HCT116 (cell line): ENCODE measurements around the gene ATG2B. TPM values are rescaled to one million over a fixed set of nuclear protein-coding genes. Genes with fewer than 3 reads are reported as not detected.

Experiments
- ATAC-seq: fragments of 200-7000 bp; cut with Tn5 transposase; 2 replicates; pipeline ENCODE4 v1.9.1; 2020; ENCODE audit warnings: mild to moderate bottlenecking, moderate library complexity
- BruUV-seq: library from RNA; stranded (reverse); fragments of 400-500 nt; replicated peaks from 2 replicates; lab custom pipeline; 2021; lab: Mats Ljungman, UMichigan
- CTCF ChIA-PET: fragments of 300-600 bp; sonication (Branson Sonifier 250); formaldehyde crosslinking; loops from one replicate; lab custom pipeline; 2021; ENCODE audit warnings: antibody characterized with exemption; lab: Charles Lee
- POLR2A ChIA-PET: fragments of 300-600, 350-600 bp; sonication (Branson Sonifier 250); formaldehyde crosslinking; loops from one replicate; lab custom pipeline; 2021; ENCODE audit warnings: antibody characterized with exemption; lab: Charles Lee
- RAD21 ChIA-PET, 2 experiments: fragments of 300-600 bp; sonication (Branson Sonifier 250); formaldehyde crosslinking; loops; one replicate each; lab custom pipeline; 2023; ENCODE audit warnings: low total read pairs in 2 of 2; ENCODE audit not compliant: uncharacterized antibody in 2 of 2, unreplicated experiment in 2 of 2, low non-redundant PET in 1 of 2; lab: Charles Lee
- DNase-seq: peaks from one replicate; pipeline ENCODE4 v3.0.0-alpha.2; 2010; ENCODE audit warnings: low read depth, low spot score
- H2AFZ ChIP-seq: fragments of 200-600 bp; shearing (Covaris generic), sonication (generic); 2 replicates; pipeline ENCODE4 v1.6.1; 2017; ENCODE audit warnings: low read depth, mixed run types, mixed read lengths, antibody characterized with exemption, low read length; ENCODE audit not compliant: poor library complexity, severe bottlenecking
- H3K27ac ChIP-seq: 2 replicates; pipeline ENCODE4 v1.5.1; 2012; ENCODE audit warnings: low read depth, low read length
- H3K27me3 ChIP-seq: fragments of 200-600 bp; sonication (generic); 2 replicates; pipeline ENCODE4 v1.6.1; 2016; ENCODE audit warnings: mixed run types, low read length, mixed read lengths; ENCODE audit not compliant: insufficient read depth
- H3K36me3 ChIP-seq, 2 experiments: fragments of 200-500 bp in 1 of 2; fragments of 200-600 bp in 1 of 2; sonication (Bioruptor generic) in 1 of 2; sonication (generic) in 1 of 2; 2 replicates each; pipeline versions ENCODE4 v1.5.1 to v1.6.1; 2014 to 2016; ENCODE audit warnings: low read length in 2 of 2, inconsistent platforms in 1 of 2, mixed read lengths in 1 of 2, mixed run types in 1 of 2; ENCODE audit not compliant: insufficient read depth in 2 of 2, control insufficient read depth in 1 of 2
- H3K4me1 ChIP-seq, 2 experiments: fragments of 200-600 bp in 1 of 2; sonication (generic) in 1 of 2; 2 replicates each; pipeline versions ENCODE4 v1.5.1 to v1.6.1; 2012 to 2017; ENCODE audit warnings: low read length in 2 of 2, inconsistent platforms in 1 of 2, mild to moderate bottlenecking in 1 of 2, mixed read lengths in 1 of 2, mixed run types in 1 of 2, moderate library complexity in 1 of 2; ENCODE audit not compliant: insufficient read depth in 2 of 2, control insufficient read depth in 1 of 2
- H3K4me2 ChIP-seq: fragments of 200-600 bp; sonication (generic); 2 replicates; pipeline ENCODE4 v1.6.1; 2017; ENCODE audit warnings: mixed run types, low read length, mixed read lengths
- H3K4me3 ChIP-seq, 2 experiments: fragments of 200-600 bp in 1 of 2; sonication (generic) in 1 of 2; replicated peaks in 1 of 2; 2 replicates each; pipeline ENCODE4 v1.5.1; 2011 to 2016; ENCODE audit warnings: low read length in 2 of 2, control low read depth in 1 of 2, low read depth in 1 of 2, mild to moderate bottlenecking in 1 of 2, mixed read lengths in 1 of 2, mixed run types in 1 of 2
- H3K79me2 ChIP-seq: fragments of 200-600 bp; sonication (generic); 2 replicates; pipeline ENCODE4 v1.6.1; 2017; ENCODE audit warnings: mild to moderate bottlenecking, mixed run types, low read length, moderate library complexity, mixed read lengths; ENCODE audit not compliant: insufficient read depth
- H3K9ac ChIP-seq: fragments of 200-600 bp; sonication (generic); 2 replicates; pipeline ENCODE4 v1.6.1; 2016; ENCODE audit warnings: low read length, mixed read lengths
- H3K9me2 ChIP-seq: fragments of 200-600 bp; sonication (generic), shearing (Covaris generic); 2 replicates; pipeline ENCODE4 v1.6.1; 2017; ENCODE audit warnings: mixed run types, mild to moderate bottlenecking, moderate library complexity; ENCODE audit not compliant: insufficient read depth
- H3K9me3 ChIP-seq, 2 experiments: fragments of 200-500 bp in 1 of 2; fragments of 200-600 bp in 1 of 2; sonication (Bioruptor generic) in 1 of 2; sonication (generic) in 1 of 2; 2 replicates each; pipeline ENCODE4 v1.6.1; 2014 to 2017; ENCODE audit warnings: low read length in 2 of 2, mixed read lengths in 2 of 2, inconsistent platforms in 1 of 2, low read depth in 1 of 2, mild to moderate bottlenecking in 1 of 2, mixed run types in 1 of 2, moderate library complexity in 1 of 2; ENCODE audit not compliant: control insufficient read depth in 1 of 2, insufficient read depth in 1 of 2
- H4K20me1 ChIP-seq: fragments of 200-600 bp; sonication (generic), shearing (Covaris generic); 2 replicates; pipeline ENCODE4 v1.6.1; 2017; ENCODE audit warnings: mixed run types, mild to moderate bottlenecking, moderate library complexity; ENCODE audit not compliant: insufficient read depth
- CBX3 ChIP-seq: IDR thresholded peaks from 2 replicates; pipeline ENCODE4 v1.6.1; 2012; ENCODE audit warnings: low read depth
- CEBPB ChIP-seq: IDR thresholded peaks from 2 replicates; pipeline ENCODE4 v1.6.1; 2012; ENCODE audit warnings: low read depth
- CTCF ChIP-seq, 3 experiments: fragments of 200-600 bp in 1 of 3; sonication (generic) in 1 of 3; IDR thresholded peaks in 2 of 3; conservative IDR thresholded peaks in 1 of 3; 2 replicates each; pipeline ENCODE4 v1.5.1; 2012 to 2017; ENCODE audit warnings: low read depth in 2 of 3, low read length in 2 of 3, antibody characterized with exemption in 1 of 3, borderline replicate concordance in 1 of 3, control low read depth in 1 of 3, mild to moderate bottlenecking in 1 of 3, mixed read lengths in 1 of 3, mixed run types in 1 of 3, moderate library complexity in 1 of 3; ENCODE audit not compliant: insufficient read depth in 1 of 3
- ELF1 ChIP-seq: IDR thresholded peaks from 2 replicates; pipeline ENCODE4 v1.6.1; 2012; ENCODE audit warnings: low read depth, borderline replicate concordance
- EZH2 ChIP-seq: fragments of 200-600 bp; sonication (generic); IDR thresholded peaks from 2 replicates; pipeline ENCODE4 v1.6.1; 2017; ENCODE audit warnings: antibody characterized with exemption, mixed run types
- EZH2phosphoT487 ChIP-seq: fragments of 200-600 bp; IDR thresholded peaks from 2 replicates; pipeline ENCODE4 v1.6.1; 2018; ENCODE audit warnings: antibody characterized with exemption, borderline replicate concordance
- JUND ChIP-seq: IDR thresholded peaks from 2 replicates; pipeline ENCODE4 v1.6.1; 2012
- MAX ChIP-seq: IDR thresholded peaks from 2 replicates; pipeline ENCODE4 v1.6.1; 2012
- POLR2A ChIP-seq: IDR thresholded peaks from 2 replicates; pipeline ENCODE4 v1.7.0; 2011; ENCODE audit warnings: borderline replicate concordance; ENCODE audit not compliant: insufficient read depth, insufficient read length; ENCODE audit errors: extremely low read depth
- POLR2AphosphoS5 ChIP-seq: IDR thresholded peaks from 2 replicates; pipeline ENCODE4 v1.6.1; 2011; ENCODE audit warnings: mild to moderate bottlenecking, low read depth, low read length, moderate library complexity
- SP1 ChIP-seq: IDR thresholded peaks from 2 replicates; pipeline ENCODE4 v1.6.1; 2012; ENCODE audit warnings: low read depth
- SRF ChIP-seq: IDR thresholded peaks from 2 replicates; pipeline ENCODE4 v1.6.1; 2012; ENCODE audit warnings: low read depth
- TCF7L2 ChIP-seq: IDR thresholded peaks from 2 replicates; pipeline ENCODE4 v1.7.0; 2011; ENCODE audit warnings: borderline replicate concordance, inconsistent platforms; ENCODE audit not compliant: insufficient read depth, insufficient read length; ENCODE audit errors: extremely low read depth
- ZFX ChIP-seq: fragments of 450-650 bp; IDR thresholded peaks from 2 replicates; pipeline ENCODE4 v1.6.1; 2017
- ZNF274 ChIP-seq: fragments of 200-500 bp; sonication (Bioruptor generic); IDR thresholded peaks from 2 replicates; pipeline ENCODE4 v1.6.1; 2014; ENCODE audit warnings: mild to moderate bottlenecking, low read depth, low read length, inconsistent platforms
- intact Hi-C: fragments of 100-400 bp; cut with micrococcal nuclease; formaldehyde crosslinking; loops from 2 replicates; pipeline ENCODE4 v1.10.0; 2022
- total RNA-seq: library from RNA; stranded (reverse); gene quantifications from one replicate; pipeline ENCODE4 v1.2.1, GENCODE V29; 2021; ENCODE audit not compliant: unreplicated experiment

The ATG2B gene
- total RNA-seq, 1 experiment from 2014 or later, result 6.4 TPM

- Histone ChIP-seq H3K27me3 (no peaks in the 10 kb centered on the region), H3K9ac (no peak overlapping the region), H4K20me1 (no peaks in the 10 kb centered on the region), H3K4me2 (no peak overlapping the region), H3K9me3 (peaks cover 8 to 23% of the 10 kb centered on the region in 2 experiments; a peak in 2 of 4 replicates), H3K9me2 (no peaks in the 10 kb centered on the region), H3K36me3 (no peaks in the 10 kb centered on the region), H3K79me2 (no peaks in the 10 kb centered on the region), H3K4me1 (no peaks in the 10 kb centered on the region), H2AFZ (no peak overlapping the region), H3K4me3 (no peak overlapping the region), H3K27ac (no peak overlapping the region)
- intact Hi-C loops, result loop anchor here (2.0 kb wide), 2 partner anchors 218 to 276 kb away; no protein-coding TSS in a partner anchor
- DNase-seq (no peak), ATAC-seq (no peak)
- no peak for TF ChIP-seq EZH2phosphoT487
- no peak for TF ChIP-seq JUND
- no peak for TF ChIP-seq MAX
- no peak for TF ChIP-seq CBX3
- TF ChIP-seq ZNF274, result no peak
- TF ChIP-seq TCF7L2, result no peak
- TF ChIP-seq EZH2, result no peak
- no peak for TF ChIP-seq SRF
- TF ChIP-seq ELF1, result no peak
- TF ChIP-seq CEBPB, result no peak
- TF ChIP-seq ZFX, result no peak
- TF ChIP-seq POLR2AphosphoS5, result no peak
- no peak for TF ChIP-seq SP1
- TF ChIP-seq CTCF (IDR thresholded peaks at IDR 0.05 in 2 of 3, conservative IDR thresholded peaks at IDR 0.05 in 1 of 3; ENCODE audit: borderline replicate concordance in 1 of 3, insufficient read depth in 1 of 3, low read depth in 2 of 3, low read length in 2 of 3), result no peak
- TF ChIP-seq POLR2A, result no peak
- BruUV-seq, result no TSS peak
- ChIA-PET CTCF (interaction anchor here (1.1 to 4.4 kb wide), 5 partner anchors 9 to 276 kb away, joined by 3 to 66 read pairs (median 5); no protein-coding TSS in a partner anchor), POLR2A (no interaction called here), RAD21 (interaction anchor here (0.6 to 2.9 kb wide), 4 partner anchors 163 to 176 kb away, joined by 3 to 11 read pairs (median 6); no protein-coding TSS in a partner anchor)
Measured at GRCh38 chr14:96274543-96274942, 88.6 kb downstream of the ATG2B start.
